NCI-H345 (cell line): ENCODE data around the gene IGF2.

ENCODE experiments used
- DNase-seq: peaks from one replicate; lab custom pipeline; 2025; lab: John Stamatoyannopoulos, UW

The IGF2 gene

DNA sequence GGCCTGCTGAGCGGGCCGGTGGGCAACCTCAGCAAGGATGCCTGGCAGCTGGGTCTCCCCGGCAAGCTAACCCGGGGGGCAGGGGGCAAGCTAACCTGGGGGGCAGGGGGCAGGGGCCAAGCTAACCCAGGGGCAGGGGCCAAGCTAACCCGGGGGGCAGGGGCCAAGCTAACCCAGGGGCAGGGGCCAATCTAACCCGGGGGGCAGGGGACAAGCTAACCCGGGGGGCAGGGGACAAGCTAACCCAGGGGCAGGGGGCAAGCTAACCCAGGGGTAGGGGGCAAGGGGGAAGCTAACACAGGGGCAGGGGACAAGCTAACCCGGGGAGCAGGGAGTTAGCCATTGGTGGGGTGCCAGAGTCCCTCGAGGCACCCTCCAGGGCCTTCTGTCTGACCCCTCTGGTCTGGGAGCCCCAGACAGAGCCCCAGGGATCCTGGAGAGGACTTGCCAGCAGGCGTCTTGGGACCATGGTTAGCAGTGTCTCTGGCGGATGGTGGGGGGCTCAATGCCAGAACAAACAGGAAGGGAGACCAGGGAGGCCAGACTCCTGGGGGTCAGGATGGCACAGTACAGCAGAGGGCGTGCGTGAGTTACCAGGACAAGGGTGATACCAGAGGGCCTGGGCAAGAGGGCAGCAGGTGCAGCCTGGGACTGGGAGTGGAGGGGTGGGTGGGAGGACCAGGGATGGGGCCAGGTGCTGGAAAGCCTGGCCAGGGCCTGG is 16.1 kb downstream of the IGF2 start:
- DNase-seq: no peak

DNA sequence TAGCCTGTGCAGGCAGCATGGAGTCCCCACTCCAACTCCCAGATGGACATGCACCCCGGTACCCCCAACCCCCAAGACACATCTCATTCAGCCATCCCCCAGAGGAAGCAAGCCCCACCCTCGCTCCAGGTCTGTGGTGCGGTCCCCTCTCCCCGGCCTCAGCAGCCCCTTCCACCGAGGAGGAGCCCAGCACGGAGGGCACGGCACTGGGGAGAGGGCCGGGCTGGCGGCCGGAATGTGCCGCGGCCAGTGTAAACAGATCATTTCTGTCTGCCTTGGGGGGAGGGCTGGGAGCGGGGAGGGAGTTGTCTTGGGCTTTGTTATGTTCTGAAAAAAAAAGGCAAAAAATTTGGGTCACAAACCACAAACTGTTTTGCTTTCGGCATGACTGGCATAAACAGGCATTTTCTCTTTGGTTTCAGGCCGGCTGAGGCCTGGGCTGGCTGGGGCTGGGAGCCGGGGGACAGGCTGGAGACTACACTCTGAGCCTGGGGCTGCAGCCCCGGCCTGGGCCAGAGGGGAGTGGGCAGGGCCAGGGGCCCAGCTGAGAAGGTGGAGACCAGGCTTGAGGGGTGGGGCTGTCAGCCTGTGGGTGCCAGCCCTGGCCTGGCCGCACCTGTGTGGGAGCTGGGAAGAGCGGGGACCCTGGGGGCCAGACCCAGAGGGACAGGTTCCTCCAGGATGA is 16.8 kb downstream of the IGF2 start:
- DNase-seq: no peak

DNA sequence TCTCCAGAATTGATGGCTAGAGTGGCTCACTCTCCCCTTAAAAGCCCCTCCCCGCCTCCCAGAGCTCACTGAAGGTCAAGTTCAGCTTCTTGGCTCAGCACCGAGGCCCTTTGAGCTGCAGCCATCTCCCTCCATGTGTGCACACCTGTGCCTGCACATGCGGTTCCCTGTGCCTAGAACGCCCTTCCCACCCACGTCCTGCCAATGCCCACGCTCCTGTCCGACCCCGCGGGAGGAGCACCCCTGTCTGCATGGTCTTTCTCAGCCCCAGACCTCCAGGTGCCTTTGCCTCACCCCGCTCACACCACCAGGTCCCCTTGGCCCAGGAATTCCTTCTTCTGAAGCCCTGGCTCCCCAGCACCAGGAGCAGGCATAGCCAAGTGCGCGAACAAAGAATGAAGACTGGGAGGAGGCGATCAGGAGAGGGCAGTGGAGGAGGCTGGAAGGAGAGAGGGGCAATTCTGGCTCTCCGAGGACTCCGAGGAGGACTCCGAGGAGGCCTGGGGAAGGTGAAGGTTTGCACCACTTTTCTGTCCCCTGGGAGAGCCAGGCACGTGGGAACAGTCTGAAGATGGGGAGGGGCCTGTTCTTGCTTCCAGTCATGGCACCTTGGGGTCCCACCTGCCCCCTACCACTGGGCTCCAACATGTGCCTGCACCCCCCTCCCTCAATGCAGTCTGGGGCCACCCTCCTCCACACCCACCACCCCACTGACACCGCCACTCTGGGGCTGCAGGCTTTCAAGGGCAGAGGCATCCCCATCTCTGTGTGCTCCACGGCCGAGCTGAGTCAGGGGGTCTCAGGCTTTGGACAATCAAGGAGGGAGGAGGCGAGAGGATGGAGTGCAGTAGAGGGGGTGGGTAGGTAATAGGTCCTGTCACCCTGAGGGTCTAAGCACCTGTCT is 17.7 kb downstream of the IGF2 start:
- no peak for DNase-seq

DNA sequence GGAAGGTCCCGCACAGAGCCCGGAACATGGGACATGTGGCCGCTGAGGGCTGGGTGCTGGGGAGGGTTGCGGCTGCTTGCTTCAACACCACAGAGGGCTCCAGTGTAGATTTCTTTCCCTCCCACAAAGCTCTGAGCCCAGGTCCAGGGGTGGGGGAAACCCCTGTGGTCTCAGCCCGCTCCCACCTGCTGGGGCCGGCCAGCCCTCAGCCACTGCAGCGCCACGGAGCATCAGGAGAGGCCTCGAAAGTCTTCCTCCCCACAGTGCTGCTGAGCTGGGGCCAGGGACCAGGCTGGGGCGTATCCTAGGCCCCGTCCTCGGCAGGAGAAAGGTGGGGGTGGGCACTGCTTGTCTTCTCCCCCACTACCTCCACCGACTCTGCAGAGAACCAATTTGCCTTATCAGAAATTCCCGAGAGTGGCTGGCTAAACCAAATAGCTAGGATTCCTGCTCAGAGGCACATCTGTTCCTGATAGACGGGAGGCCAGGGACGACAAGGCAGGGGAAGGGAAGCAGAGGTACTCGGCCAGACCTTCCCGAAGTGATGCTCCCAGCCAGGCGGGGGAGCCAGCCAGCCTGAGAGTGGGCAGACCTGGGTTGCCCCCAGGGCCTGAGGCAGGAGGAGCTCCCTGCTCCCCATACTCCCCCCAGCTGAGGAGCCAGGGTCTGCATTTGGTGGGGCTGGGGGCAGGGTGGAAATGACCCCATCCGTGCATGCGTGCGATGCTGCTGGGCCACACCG is 18.7 kb downstream of the IGF2 start:
- DNase-seq: no peak

GRCh38 chr11:2118677-2119076 is 20.5 kb downstream of the IGF2 start:
- no peak for DNase-seq

- no peak for DNase-seq
Observed at GRCh38 chr11:2116680-2117079, 22.5 kb downstream of the IGF2 start.

GRCh38 chr11:2115308-2115707 is 23.9 kb downstream of the IGF2 start:
- DNase-seq: no peak

- no peak for DNase-seq
Observed at GRCh38 chr11:2114430-2115241, 24.6 kb downstream of the IGF2 start.

GRCh38 chr11:2113776-2114175 is 25.4 kb downstream of the IGF2 start:
- no peak for DNase-seq

GRCh38 chr11:2110521-2110920 is 28.7 kb downstream of the IGF2 start:
- DNase-seq: no peak

GRCh38 chr11:2109541-2110019 is 29.6 kb downstream of the IGF2 start:
- no peak for DNase-seq

DNA sequence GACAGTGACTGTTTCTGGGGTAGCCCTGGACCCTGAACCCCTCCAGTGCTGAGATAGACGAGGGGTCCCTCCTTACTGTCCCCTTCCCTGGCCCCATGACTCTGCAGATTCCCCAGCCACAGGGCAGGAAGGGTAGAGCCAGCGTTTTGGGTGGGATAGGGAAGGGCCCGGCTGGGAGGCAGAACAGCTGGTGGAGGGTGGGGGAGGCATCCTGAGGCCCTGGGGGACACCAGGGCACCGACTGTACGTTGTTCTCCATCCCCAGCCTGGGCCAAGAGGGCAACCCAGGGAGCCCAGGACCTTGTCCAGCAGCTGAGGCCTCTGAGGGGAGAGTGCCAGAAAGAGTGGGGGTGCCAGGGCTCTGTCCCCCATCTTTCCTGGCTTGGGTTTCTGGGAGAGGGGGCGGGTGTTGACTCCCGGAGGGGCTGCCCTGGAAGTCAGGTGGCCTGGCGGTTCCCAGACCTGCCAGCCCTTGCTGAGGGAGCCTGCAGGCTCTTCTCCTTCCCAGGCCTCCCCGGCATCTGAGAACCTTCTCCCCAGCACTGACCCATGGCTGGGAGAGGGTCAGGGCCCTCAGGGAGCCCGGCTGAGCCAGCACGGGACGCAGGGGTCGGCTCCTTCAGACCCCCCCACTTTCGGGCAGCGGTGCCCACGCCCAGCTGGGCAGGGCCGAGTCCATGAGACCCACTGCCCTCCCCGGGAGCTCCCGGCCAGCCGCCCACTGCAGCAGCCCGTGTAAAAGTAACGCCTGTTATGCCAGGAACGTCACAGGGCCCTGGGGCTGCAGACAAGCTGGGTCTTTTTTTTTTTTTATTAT is 30.3 kb downstream of the IGF2 start:
- no peak for DNase-seq

DNA sequence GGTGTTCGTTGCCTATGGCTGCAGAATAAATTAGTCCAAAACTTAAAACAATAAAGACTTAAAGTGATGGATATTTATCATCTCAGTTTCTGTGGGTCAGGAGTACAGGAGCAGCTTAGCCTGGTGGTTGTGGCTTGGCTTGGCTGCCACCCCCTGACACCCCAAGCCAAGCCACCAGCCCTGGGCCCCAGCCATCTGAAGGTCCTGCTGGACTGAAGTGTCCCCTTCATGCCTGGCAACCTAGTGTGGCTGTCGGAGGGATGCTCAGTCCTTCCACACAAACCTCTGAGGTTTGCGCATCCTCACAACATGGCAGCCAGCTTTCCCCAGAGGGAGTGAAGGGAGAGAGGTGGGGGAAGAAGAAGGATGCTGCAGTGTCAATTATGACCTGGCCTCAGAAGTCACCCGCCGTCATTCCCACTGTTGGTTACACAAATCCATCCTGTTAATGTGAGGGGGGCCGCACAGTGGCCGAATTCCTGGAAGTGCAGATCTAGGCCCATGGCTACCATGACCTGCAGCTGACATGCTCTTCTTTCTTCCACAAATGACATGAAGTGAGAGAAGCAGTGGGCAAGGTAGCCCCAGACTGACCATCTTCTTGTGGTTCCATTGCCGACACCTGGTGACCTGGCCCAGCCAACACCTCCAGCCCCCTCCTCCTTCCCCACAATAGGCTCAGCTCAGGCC is 31.1 kb downstream of the IGF2 start:
- DNase-seq: no peak

DNA sequence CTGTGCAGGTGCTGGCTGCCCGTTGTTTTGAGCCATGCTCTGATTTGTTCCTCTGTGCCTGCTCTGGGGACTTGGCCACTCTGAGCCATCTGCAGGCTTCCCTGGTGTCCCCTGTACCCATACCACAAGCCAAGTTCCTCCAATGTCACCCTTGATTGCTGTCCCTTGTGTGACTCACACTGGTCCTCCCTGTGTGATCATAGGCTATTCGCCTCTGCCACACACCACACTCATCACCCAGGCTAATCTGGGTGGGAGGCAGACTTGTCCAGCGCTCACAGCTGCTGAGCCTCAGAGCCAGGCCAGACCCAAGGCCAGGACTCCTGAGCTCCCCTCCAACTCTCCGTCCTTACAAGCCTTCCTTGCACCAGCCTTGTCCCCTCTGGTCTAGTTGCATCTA is 31.7 kb downstream of the IGF2 start:
- DNase-seq: no peak

- DNase-seq: no peak
Observed at GRCh38 chr11:2106583-2107209, 32.5 kb downstream of the IGF2 start.

DNA sequence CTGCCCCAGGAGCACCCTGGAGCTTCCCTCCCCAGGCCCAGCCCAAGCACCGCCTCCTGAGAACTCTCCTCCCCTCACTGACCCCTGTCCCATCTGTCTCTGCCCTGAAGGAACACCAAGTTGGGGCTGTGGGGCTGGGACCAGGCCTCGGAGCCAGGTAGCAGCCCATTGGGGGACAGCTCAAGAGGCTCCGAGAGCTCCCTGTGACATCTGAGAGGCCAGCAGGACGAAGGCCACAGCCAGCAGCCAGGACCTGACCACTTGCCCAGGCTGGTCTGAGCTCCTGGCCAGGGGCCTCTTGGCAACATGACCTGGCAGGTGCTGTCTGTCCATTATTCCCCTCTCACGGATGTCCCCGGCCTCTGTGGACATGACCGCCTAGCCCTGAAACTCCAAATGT is 33.7 kb downstream of the IGF2 start:
- no peak for DNase-seq

GRCh38 chr11:2104524-2105440 is 34.4 kb downstream of the IGF2 start:
- DNase-seq: no peak
